ENCODE measurements around the gene ZSWIM2.
"Not testable (repeated sequence)": the region's sequence is repeated elsewhere in the genome, so short reads cannot be mapped to it uniquely, and the experiment has no call there.

DNA sequence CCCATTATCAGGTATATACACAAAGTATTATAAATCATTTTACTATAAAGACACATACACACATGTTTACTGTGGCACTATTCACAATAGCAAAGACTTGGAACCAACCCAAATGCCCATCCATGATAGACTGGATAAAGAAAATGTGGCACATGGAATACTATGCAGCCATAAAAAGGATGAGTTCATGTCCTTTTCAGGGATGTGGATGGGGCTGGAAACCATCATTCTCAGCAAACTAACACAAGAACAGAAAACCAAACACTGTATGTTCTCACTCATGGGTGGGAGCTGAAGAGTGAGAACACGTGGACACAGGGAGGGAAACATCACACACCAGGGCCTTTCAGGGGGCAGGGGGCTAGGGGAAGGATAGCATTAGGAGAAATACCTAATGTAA lies 50.4 kb downstream of the ZSWIM2 start:
- TF ChIP-seq, protein P1, sequence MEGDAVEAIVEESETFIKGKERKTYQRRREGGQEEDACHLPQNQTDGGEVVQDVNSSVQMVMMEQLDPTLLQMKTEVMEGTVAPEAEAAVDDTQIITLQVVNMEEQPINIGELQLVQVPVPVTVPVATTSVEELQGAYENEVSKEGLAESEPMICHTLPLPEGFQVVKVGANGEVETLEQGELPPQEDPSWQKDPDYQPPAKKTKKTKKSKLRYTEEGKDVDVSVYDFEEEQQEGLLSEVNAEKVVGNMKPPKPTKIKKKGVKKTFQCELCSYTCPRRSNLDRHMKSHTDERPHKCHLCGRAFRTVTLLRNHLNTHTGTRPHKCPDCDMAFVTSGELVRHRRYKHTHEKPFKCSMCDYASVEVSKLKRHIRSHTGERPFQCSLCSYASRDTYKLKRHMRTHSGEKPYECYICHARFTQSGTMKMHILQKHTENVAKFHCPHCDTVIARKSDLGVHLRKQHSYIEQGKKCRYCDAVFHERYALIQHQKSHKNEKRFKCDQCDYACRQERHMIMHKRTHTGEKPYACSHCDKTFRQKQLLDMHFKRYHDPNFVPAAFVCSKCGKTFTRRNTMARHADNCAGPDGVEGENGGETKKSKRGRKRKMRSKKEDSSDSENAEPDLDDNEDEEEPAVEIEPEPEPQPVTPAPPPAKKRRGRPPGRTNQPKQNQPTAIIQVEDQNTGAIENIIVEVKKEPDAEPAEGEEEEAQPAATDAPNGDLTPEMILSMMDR (conservative IDR thresholded peaks at IDR 0.05; ENCODE audit: low read depth in 2 of 2) = not testable (repeated sequence)
- TF ChIP-seq POLR2AphosphoS5 (IDR thresholded peaks at IDR 0.05; ENCODE audit: low read depth); ZNF114 (CRISPR knock-in tag; IDR thresholded peaks at IDR 0.05); ZNF331 (CRISPR knock-in tag; IDR thresholded peaks at IDR 0.05; ENCODE audit: low read depth): not testable (repeated sequence)
- TF ChIP-seq, protein P2, sequence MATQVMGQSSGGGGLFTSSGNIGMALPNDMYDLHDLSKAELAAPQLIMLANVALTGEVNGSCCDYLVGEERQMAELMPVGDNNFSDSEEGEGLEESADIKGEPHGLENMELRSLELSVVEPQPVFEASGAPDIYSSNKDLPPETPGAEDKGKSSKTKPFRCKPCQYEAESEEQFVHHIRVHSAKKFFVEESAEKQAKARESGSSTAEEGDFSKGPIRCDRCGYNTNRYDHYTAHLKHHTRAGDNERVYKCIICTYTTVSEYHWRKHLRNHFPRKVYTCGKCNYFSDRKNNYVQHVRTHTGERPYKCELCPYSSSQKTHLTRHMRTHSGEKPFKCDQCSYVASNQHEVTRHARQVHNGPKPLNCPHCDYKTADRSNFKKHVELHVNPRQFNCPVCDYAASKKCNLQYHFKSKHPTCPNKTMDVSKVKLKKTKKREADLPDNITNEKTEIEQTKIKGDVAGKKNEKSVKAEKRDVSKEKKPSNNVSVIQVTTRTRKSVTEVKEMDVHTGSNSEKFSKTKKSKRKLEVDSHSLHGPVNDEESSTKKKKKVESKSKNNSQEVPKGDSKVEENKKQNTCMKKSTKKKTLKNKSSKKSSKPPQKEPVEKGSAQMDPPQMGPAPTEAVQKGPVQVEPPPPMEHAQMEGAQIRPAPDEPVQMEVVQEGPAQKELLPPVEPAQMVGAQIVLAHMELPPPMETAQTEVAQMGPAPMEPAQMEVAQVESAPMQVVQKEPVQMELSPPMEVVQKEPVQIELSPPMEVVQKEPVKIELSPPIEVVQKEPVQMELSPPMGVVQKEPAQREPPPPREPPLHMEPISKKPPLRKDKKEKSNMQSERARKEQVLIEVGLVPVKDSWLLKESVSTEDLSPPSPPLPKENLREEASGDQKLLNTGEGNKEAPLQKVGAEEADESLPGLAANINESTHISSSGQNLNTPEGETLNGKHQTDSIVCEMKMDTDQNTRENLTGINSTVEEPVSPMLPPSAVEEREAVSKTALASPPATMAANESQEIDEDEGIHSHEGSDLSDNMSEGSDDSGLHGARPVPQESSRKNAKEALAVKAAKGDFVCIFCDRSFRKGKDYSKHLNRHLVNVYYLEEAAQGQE (IDR thresholded peaks at IDR 0.05; ENCODE audit: unreplicated experiment) = not testable (repeated sequence)
